Measurements from ENCODE around the gene ARMH3.
A peak's percentile ranks its signal among the peaks of the same experiment; 100 is the strongest.

ARMH3 gene

DNA sequence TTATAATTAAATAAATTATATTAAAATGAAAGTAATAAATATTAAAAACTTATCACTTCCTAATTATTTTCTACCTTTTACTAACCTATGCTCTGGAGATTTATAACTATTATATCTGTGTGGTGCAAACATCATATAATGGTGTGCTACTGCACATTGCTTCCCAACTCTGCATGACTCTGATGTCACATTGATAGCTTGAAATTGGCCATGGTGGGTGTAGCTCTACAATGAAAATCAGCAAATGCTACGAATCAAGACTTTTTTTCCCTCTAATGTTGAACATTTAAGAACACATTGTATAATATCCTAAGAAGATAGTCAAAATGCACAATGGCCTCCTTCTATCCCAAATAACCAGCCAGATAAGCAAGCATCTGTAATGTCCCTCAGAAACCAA lies 99.1 kb downstream of the ARMH3 start:
- FAIRE-seq (peak; percentile 48), DNase-seq (ENCODE audit: insufficient read length) (no peak)
- TF ChIP-seq POLR2A (IDR thresholded peaks at IDR 0.05; ENCODE audit: low read depth, low read length) = no peak
- no peak for TF ChIP-seq TAF1 (IDR thresholded peaks at IDR 0.05; ENCODE audit: borderline replicate concordance, low read depth, low read length)
- no peak for TF ChIP-seq POLR2AphosphoS5 (IDR thresholded peaks at IDR 0.05; ENCODE audit: low read depth, low read length)

DNA sequence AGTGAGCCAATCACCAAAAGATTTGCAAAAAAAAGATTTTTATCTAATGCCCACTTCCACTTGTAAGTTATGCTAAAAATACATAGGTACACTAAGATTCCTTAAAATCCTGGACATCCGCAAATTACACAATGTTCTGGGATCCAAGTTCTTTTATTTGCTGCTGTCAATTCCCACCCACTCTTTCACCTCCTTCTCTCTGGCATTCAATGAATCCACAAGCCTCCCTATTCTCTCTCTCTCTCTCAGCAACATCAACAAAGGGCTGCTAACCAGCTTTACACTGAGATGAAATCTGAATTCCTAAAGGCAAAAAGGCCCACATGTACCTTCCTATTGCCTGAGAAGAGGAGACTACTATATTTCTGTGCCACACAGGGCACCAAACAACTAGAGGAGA lies 99.9 kb downstream of the ARMH3 start:
- FAIRE-seq (no peak), DNase-seq (ENCODE audit: insufficient read length) (no peak)
- TF ChIP-seq POLR2AphosphoS5 (IDR thresholded peaks at IDR 0.05; ENCODE audit: low read depth, low read length) (no peak), TAF1 (IDR thresholded peaks at IDR 0.05; ENCODE audit: borderline replicate concordance, low read depth, low read length) (no peak), POLR2A (IDR thresholded peaks at IDR 0.05; ENCODE audit: low read depth, low read length) (no peak)

DNA sequence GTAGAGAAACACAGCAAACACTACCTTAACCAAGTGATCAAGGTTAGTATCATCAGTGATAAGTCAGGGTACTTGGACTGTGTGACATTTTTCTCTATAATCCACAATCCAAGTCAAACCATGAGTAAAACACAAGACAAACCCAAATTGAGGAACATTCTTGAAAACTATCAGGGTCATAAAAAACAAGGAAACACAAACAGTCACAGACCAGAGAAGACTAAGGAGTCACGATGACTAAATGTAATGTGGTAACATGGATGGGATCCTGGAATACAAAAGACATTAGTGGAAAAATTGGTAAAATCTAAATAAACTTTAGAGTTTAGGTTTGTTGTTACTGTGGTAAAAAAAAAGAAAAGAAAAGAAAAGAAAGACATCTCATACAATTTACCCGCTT lies 103.8 kb downstream of the ARMH3 start:
- no peak for FAIRE-seq
- TF ChIP-seq POLR2AphosphoS5 (IDR thresholded peaks at IDR 0.05; ENCODE audit: low read depth, low read length) = no peak
- TF ChIP-seq TAF1 (IDR thresholded peaks at IDR 0.05; ENCODE audit: borderline replicate concordance, low read depth, low read length) = no peak
- TF ChIP-seq POLR2A (IDR thresholded peaks at IDR 0.05; ENCODE audit: low read depth, low read length) = no peak
- DNase-seq (ENCODE audit: insufficient read length) = no peak

DNA sequence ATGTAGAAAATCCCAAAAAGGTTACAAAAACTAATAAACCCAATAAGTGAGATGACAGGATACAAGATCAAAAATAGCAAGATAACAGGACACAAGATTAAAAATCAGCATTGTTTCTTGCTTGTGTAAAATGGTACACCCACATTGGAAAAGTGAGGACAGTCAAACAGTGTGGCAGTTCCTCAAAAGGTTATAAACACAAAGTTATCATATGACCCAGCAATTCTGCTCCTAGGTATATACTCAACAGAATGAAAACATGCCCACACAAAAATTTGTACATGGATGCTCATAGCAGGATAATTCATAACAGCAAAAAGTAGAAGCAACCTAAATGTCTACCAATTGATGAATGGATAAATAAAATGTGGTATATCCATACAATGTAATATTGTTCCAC lies 105.8 kb downstream of the ARMH3 start:
- DNase-seq (ENCODE audit: insufficient read length) (no peak), FAIRE-seq (no peak)
- TF ChIP-seq TAF1 (IDR thresholded peaks at IDR 0.05; ENCODE audit: borderline replicate concordance, low read depth, low read length) (no peak), POLR2AphosphoS5 (IDR thresholded peaks at IDR 0.05; ENCODE audit: low read depth, low read length) (no peak), POLR2A (IDR thresholded peaks at IDR 0.05; ENCODE audit: low read depth, low read length) (no peak)

DNA sequence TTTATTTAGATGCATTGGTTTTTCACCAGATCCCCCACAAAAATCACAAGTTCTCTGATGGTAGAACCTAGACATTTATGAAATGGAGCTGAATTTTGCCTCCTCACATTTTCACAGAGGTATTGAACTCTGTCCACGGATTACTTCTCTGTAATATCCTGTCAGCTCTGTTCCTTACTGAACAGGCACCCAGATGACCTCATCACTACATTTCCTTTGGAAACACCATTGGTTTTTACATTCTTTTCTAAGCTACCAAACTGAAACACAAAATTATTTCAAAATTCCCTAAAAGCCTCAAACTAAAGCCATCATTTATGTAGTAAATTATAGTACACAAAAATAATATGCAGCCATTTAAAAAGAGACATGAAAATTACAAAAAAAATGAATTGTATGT lies 114.1 kb downstream of the ARMH3 start:
- TF ChIP-seq POLR2A (IDR thresholded peaks at IDR 0.05; ENCODE audit: low read depth, low read length) (no peak), POLR2AphosphoS5 (IDR thresholded peaks at IDR 0.05; ENCODE audit: low read depth, low read length) (no peak), TAF1 (IDR thresholded peaks at IDR 0.05; ENCODE audit: borderline replicate concordance, low read depth, low read length) (no peak)
- FAIRE-seq (no peak), DNase-seq (ENCODE audit: insufficient read length) (no peak)

DNA sequence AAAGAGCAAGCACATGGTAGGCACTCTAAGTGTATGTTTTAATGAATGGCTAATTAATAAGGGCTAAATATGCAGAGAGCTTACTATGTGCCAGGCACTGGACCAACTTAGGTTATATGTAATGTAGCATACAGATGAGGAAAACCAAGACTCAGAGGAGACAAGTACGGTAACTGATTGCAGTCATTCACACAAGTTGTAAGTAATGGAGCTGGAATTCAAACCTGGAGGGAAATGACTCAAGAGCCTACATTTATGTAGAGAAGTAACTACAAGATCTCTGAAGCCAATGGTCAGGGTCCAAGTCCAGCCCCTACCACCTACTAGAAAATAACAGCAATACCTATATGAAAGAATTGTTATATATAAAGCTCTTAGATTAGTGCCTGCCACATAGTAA lies 115.1 kb downstream of the ARMH3 start:
- no peak for DNase-seq (ENCODE audit: insufficient read length)
- FAIRE-seq = peak; percentile 5

DNA sequence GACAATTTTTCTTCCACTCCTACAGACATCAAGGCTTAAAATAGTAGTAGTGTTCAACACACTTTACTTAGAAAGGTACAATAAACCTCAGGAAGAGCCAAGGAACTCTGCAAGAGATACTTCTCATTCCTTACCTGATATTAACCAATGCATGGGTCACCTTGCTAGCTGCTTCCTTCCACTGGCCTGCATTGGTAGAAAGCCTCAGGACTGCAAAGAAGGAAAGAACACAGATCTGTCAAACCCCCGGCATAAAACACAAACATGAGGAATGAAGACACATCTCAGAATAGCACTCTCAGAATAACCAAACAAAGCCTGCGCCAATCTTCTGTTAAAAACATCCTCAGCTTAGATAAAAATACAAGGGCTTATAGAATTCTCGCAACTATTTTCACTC lies 116.2 kb downstream of the ARMH3 start:
- no peak for DNase-seq (ENCODE audit: insufficient read length)
- TF ChIP-seq POLR2AphosphoS5 (IDR thresholded peaks at IDR 0.05; ENCODE audit: low read depth, low read length) = no peak
- TF ChIP-seq TAF1 (IDR thresholded peaks at IDR 0.05; ENCODE audit: borderline replicate concordance, low read depth, low read length) = no peak
- TF ChIP-seq POLR2A (IDR thresholded peaks at IDR 0.05; ENCODE audit: low read depth, low read length) = no peak
- no peak for FAIRE-seq

More for the DNA sequence above, 115.1 kb downstream of the ARMH3 start:
- TF ChIP-seq TAF1 (IDR thresholded peaks at IDR 0.05; ENCODE audit: borderline replicate concordance, low read depth, low read length) (no peak), POLR2AphosphoS5 (IDR thresholded peaks at IDR 0.05; ENCODE audit: low read depth, low read length) (no peak), POLR2A (IDR thresholded peaks at IDR 0.05; ENCODE audit: low read depth, low read length) (no peak)

DNA sequence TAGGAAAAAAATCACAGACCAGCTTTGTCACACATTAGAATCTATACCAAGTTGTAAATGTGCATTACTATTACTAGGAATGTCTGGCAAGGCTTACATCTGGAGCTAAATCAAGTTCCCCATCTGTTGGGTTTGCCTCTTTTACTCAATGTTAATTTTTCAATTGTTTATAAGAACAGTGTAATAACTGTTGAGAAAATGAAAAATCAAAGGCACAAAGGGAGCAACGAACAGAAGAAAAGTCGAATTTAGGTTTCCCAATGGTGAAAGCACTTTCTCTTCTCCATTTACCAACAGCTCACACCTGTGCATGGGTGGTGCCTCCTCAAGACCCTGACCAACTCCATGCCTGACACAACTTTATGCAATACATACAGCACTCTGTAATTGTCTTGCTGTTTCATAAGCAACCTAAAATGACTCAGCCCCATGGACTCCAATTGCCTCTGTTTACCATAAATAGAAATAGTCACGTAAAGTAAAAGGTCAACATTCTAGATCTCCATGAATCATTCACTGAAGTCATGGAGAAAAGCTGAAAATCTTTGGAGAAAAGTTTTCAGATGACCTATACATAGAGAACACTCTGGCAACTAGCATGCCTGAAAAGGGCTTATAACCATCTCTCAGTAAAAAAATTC lies 116.8 kb downstream of the ARMH3 start:
- no peak for DNase-seq (ENCODE audit: insufficient read length)
- FAIRE-seq = no peak
- no peak for TF ChIP-seq POLR2A (IDR thresholded peaks at IDR 0.05; ENCODE audit: low read depth, low read length)
- TF ChIP-seq POLR2AphosphoS5 (IDR thresholded peaks at IDR 0.05; ENCODE audit: low read depth, low read length) = no peak
- TF ChIP-seq TAF1 (IDR thresholded peaks at IDR 0.05; ENCODE audit: borderline replicate concordance, low read depth, low read length) = no peak

DNA sequence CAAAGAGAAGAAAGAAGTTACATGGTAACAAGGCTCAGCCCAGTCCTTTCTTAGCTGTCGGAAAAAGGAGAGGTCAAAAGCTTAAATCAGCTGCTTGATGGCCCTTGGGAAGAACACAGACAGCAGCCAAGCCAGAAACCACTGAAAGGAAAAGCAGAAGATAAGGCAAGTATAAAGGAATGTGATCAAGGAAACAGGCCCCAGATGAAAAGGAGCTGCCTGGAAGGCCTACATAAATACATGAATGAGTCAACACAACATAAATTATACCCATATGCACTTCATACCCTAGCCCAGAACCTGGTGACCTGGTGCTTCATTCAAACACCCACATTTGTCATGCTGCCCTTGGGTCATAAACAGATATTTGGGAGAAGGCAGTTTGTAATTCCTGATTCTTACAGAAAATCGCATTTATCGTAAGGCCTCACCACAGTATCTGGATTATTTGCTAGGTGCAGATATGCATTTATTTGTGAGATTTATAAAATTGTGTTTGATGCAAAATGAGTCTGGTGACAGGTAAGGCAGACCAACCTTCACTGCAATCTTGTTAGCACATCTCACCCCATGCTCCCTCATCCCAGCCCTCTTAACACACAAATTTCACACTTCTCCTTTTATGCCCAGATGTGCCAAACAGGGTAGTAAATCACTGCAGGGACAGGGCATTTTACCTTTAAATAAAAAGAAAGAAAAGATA lies 117.5 kb downstream of the ARMH3 start:
- TF ChIP-seq POLR2AphosphoS5 (IDR thresholded peaks at IDR 0.05; ENCODE audit: low read depth, low read length) = no peak
- TF ChIP-seq TAF1 (IDR thresholded peaks at IDR 0.05; ENCODE audit: borderline replicate concordance, low read depth, low read length) = no peak
- TF ChIP-seq POLR2A (IDR thresholded peaks at IDR 0.05; ENCODE audit: low read depth, low read length) = no peak
- FAIRE-seq = no peak
- DNase-seq (ENCODE audit: insufficient read length) = no peak

DNA sequence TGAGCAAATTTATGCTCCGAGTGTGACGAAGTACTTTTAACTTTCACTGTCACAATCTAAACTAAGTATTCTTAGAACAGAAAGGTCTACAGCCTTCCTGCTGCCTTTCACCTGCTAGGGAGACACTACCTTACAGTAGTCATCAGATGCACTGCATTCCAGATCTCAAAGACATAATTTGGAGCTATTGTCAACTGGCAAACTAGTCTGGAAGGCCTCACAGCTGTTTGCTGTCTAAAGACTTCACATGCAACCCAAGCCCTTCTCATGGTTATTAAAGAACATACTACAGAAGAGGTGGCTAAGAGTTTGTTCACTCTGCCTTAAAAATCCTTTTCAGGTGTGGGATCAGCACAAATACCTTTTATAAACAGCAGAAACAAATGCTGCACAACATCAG lies 120.5 kb downstream of the ARMH3 start:
- peak; percentile 56 for FAIRE-seq
- TF ChIP-seq POLR2AphosphoS5 (IDR thresholded peaks at IDR 0.05; ENCODE audit: low read depth, low read length) (no peak), TAF1 (IDR thresholded peaks at IDR 0.05; ENCODE audit: borderline replicate concordance, low read depth, low read length) (no peak), POLR2A (IDR thresholded peaks at IDR 0.05; ENCODE audit: low read depth, low read length) (no peak)
- DNase-seq (ENCODE audit: insufficient read length) = no peak

DNA sequence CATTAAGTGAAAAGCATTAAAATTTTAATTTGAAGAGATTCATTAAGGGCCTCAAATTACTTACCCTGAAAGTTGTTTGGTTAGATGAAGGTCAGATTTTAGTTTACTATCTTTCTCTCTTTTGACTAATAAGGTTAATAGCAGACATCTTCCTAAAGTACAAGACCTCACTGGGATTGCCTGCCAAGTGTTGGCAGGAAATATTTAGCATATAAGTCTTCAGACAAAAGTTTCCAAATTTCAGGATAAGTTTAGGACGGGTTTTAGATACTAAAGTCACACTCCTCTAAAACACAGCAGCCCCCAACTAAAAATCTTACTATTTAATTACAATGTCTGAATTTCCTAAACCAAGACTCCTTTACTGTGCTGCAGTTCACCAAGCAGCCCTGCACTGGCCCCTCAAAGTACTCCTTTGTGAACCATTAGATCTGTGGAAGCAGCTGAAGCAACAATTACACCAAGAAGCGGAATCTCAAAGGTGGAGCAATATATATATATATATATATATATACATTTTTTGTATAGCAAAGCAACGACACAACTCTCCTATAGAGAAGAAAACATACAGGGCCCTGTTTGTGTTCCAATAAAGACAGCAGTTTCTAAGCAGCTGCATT lies 121.2 kb downstream of the ARMH3 start:
- no peak for DNase-seq (ENCODE audit: insufficient read length)
- no peak for FAIRE-seq
- TF ChIP-seq POLR2A (IDR thresholded peaks at IDR 0.05; ENCODE audit: low read depth, low read length) = no peak
- TF ChIP-seq TAF1 (IDR thresholded peaks at IDR 0.05; ENCODE audit: borderline replicate concordance, low read depth, low read length) = no peak
- no peak for TF ChIP-seq POLR2AphosphoS5 (IDR thresholded peaks at IDR 0.05; ENCODE audit: low read depth, low read length)

DNA sequence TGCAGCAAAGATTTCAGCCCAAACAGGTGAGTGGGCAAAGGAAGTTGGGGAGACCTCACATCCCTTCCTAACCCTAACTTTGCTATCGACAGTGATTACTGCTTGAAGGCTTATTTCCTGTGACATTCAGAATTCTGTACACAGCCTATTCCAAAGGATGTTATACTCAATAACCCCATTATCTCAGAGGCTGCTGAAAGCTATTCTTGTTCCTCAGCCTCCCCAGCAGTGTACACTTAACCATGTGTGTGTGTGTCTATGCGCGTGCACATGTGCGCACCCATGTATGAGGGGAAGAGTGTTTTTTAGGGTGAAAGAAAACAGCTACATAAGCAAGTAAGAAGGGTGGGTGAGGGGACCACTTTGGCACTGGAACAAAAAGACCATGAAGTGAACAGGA lies 122.0 kb downstream of the ARMH3 start:
- DNase-seq (ENCODE audit: insufficient read length) (no peak), FAIRE-seq (no peak)
- TF ChIP-seq POLR2AphosphoS5 (IDR thresholded peaks at IDR 0.05; ENCODE audit: low read depth, low read length) (no peak), TAF1 (IDR thresholded peaks at IDR 0.05; ENCODE audit: borderline replicate concordance, low read depth, low read length) (no peak), POLR2A (IDR thresholded peaks at IDR 0.05; ENCODE audit: low read depth, low read length) (no peak)

Data from GM12892 (cell line).